Astrocyte (in vitro differentiated cells and primary cell): ENCODE results near the gene JAKMIP2.

Experiments used
- EZH2 ChIP-seq: IDR thresholded peaks from 2 replicates; pipeline ENCODE4 v1.6.1; 2012; ENCODE audit warnings: mild to moderate bottlenecking, low read length, inconsistent platforms; ENCODE audit not compliant: insufficient read depth
- TF ChIP-seq, protein P1 (sequence below): IDR thresholded peaks from 2 replicates; pipeline ENCODE4 v1.5.1; 2011; ENCODE audit warnings: low read depth, mild to moderate bottlenecking, inconsistent platforms, low read length, moderate library complexity; ENCODE audit not compliant: insufficient read depth

DNA sequence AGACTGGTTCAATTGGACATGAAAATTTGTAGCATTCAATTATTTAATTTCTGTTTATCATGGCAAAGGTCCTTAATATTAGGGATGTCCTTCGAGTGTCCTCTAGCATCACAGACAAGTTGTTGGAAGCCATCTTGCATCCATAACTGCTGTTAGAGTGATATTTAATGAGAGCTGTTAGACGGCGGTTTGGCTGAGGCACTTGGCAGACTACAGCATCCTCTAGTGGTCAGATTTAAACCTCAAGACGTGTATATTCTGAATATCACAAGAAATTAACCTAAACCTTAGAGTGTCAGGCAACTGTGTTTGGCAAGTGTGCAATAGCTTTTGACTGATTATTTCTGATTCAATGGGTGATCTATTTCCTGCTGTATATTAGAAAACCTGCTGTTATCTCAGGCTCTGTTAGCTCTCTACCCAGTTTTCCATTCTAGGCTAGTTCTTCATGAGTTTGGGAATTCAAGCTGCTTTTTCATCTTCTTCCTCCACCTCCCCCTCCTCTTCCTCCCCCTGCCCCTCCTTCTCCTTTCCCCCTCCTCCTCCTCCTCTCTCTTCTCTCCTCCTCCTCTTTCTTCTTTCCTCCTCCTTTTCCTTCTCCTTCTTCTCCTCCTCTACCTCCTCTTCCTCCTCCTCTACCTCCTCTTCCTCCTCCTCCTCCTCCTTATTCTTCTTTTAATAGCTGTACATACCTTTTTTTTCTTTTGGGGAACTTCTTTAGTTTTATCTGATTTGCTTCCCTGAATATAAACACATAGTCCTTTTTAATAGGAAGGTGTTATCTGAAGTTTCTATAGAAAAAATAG lies 40.4 kb upstream of the JAKMIP2 start:
- TF ChIP-seq, protein P1, sequence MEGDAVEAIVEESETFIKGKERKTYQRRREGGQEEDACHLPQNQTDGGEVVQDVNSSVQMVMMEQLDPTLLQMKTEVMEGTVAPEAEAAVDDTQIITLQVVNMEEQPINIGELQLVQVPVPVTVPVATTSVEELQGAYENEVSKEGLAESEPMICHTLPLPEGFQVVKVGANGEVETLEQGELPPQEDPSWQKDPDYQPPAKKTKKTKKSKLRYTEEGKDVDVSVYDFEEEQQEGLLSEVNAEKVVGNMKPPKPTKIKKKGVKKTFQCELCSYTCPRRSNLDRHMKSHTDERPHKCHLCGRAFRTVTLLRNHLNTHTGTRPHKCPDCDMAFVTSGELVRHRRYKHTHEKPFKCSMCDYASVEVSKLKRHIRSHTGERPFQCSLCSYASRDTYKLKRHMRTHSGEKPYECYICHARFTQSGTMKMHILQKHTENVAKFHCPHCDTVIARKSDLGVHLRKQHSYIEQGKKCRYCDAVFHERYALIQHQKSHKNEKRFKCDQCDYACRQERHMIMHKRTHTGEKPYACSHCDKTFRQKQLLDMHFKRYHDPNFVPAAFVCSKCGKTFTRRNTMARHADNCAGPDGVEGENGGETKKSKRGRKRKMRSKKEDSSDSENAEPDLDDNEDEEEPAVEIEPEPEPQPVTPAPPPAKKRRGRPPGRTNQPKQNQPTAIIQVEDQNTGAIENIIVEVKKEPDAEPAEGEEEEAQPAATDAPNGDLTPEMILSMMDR = peak; percentile 97
- no peak for TF ChIP-seq EZH2
